Endothelial cell (in vitro differentiated cells): Measurements from ENCODE around the gene ABCC9. TPM values are rescaled to one million over a fixed set of nuclear protein-coding genes. Genes with fewer than 3 reads are reported as not detected.

Source experiments
- DNase-seq: peaks from one replicate; pipeline ENCODE4 v3.0.0; 2021; ENCODE audit warnings: low spot score
- H3K27ac Mint-ChIP-seq: one replicate; pipeline ENCODE4 v1.8.0; 2021; ENCODE audit warnings: mixed read lengths, inconsistent platforms; ENCODE audit not compliant: unreplicated experiment
- H3K27me3 Mint-ChIP-seq: one replicate; pipeline ENCODE4 v1.8.0; 2021; ENCODE audit warnings: mild to moderate bottlenecking, moderate library complexity, mixed read lengths, inconsistent platforms; ENCODE audit not compliant: unreplicated experiment
- H3K36me3 Mint-ChIP-seq: one replicate; pipeline ENCODE4 v1.8.0; 2021; ENCODE audit warnings: mild to moderate bottlenecking, low read depth, mixed read lengths, inconsistent platforms; ENCODE audit not compliant: unreplicated experiment
- H3K4me1 Mint-ChIP-seq: one replicate; pipeline ENCODE4 v1.8.0; 2021; ENCODE audit warnings: mild to moderate bottlenecking, mixed read lengths, inconsistent platforms; ENCODE audit not compliant: unreplicated experiment
- H3K4me3 Mint-ChIP-seq: one replicate; pipeline ENCODE4 v1.8.0; 2021; ENCODE audit warnings: mild to moderate bottlenecking, mixed read lengths, inconsistent platforms; ENCODE audit not compliant: unreplicated experiment
- H3K9me3 Mint-ChIP-seq: one replicate; pipeline ENCODE4 v1.8.0; 2021; ENCODE audit warnings: mixed read lengths, inconsistent platforms; ENCODE audit not compliant: unreplicated experiment
- total RNA-seq: library from RNA; stranded (reverse); fragmentation: NEBNext Ultra II Directional; extraction: Animal tissue kit (Norgen Biotek cat#: 25700); gene quantifications from one replicate; pipeline ENCODE4 v1.2.1, GENCODE V29; 2021; ENCODE audit not compliant: unreplicated experiment
- TF ChIP-seq, protein P1 (sequence below): fragments of 200-600 bp; sonication (generic); IDR thresholded peaks from one replicate; pipeline ENCODE4 v1.5.0; 2021; ENCODE audit warnings: antibody characterized with exemption; ENCODE audit not compliant: unreplicated experiment

ABCC9 gene
- total RNA-seq, 1 donor from 2014 or later, result 1.2 TPM

DNA sequence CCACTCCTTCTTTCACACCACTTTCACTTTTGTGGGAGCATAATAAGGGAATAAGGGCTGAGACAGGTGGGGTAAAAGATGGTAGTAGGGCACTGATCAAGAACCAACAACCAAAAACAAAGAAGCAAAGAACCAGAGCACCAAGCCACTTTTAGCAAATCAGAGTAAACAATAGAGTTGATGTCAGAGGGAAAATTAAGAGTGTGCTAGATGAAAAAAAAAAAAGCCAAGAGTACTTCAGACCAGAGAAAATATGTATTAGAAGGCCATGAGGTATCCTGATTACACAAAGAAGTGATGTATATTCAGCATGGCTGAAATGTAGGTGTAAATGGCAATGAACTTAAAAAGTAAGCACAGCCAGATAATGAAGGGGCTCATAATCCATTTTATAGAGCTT lies 75.4 kb downstream of the ABCC9 start:
- no peak for DNase-seq
- Mint-ChIP-seq H3K27ac (no peak overlapping the region), H3K4me1 (no peaks in the 10 kb centered on the region), H3K36me3 (no peaks in the 10 kb centered on the region), H3K4me3 (no peak overlapping the region), H3K9me3 (no peaks in the 10 kb centered on the region), H3K27me3 (no peaks in the 10 kb centered on the region)
- TF ChIP-seq, protein P1, sequence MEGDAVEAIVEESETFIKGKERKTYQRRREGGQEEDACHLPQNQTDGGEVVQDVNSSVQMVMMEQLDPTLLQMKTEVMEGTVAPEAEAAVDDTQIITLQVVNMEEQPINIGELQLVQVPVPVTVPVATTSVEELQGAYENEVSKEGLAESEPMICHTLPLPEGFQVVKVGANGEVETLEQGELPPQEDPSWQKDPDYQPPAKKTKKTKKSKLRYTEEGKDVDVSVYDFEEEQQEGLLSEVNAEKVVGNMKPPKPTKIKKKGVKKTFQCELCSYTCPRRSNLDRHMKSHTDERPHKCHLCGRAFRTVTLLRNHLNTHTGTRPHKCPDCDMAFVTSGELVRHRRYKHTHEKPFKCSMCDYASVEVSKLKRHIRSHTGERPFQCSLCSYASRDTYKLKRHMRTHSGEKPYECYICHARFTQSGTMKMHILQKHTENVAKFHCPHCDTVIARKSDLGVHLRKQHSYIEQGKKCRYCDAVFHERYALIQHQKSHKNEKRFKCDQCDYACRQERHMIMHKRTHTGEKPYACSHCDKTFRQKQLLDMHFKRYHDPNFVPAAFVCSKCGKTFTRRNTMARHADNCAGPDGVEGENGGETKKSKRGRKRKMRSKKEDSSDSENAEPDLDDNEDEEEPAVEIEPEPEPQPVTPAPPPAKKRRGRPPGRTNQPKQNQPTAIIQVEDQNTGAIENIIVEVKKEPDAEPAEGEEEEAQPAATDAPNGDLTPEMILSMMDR, result no peak

DNA sequence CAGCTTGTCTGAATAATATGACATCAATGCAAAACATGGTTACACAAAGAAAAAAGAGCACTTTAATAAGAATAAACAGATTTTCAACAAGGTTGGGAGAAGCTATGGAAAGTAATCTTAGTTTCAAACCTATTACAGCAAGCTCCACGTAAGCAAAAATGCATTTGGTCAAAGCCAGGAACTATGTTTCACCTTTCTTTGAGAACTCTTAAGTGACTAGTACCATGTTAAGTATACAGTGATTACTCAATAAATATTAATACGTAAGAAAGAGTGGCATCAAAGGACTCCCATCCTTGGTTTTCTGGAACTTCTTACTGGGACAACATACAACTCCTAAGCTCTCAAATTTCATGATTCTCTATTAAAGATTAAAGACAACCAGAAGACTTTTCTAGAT lies 80.7 kb downstream of the ABCC9 start:
- H3K4me1 Mint-ChIP-seq, result no peaks in the 10 kb centered on the region
- no peak overlapping the region for H3K27ac Mint-ChIP-seq
- no peak overlapping the region for H3K4me3 Mint-ChIP-seq
- H3K27me3 Mint-ChIP-seq, result no peaks in the 10 kb centered on the region
- TF ChIP-seq, protein P1, result no peak
- no peak for DNase-seq
- no peaks in the 10 kb centered on the region for H3K9me3 Mint-ChIP-seq
- H3K36me3 Mint-ChIP-seq, result no peaks in the 10 kb centered on the region

DNA sequence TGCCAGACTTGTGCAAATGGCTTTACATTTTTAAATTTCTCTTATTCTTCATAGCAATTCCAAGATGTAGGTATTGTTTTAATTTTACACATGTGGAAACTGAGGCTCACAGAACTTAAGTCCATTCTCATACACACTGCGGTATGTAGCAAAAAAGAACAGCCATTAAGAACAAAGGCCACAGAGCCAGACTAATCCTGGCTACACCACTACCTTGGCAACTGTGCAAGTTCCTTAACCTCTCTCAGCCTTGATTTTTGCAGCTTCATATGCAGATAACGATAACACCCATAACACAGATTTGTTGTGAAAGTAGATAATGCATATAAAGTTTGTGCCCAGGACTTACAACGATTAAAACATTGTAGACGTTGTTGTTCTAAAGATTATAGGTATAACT lies 81.1 kb downstream of the ABCC9 start:
- no peak for DNase-seq

DNA sequence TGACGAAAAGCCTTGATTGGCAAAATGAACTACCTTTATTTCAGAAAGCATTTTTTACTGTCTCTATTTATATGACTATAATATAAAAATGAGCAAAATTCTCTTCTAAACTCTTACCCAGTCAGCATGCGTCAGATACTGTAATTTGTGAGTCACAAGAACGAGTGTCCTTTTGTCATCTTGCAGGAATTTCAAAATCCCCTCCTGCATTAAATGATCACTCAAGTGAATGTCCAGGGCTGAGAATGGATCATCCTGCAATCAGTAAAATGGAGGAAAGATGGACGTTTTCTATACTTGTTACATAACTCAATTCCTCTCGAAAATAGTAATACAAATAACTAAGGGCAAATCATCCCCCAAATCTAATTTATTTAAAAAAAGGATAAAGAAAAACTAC lies 89.0 kb downstream of the ABCC9 start:
- Mint-ChIP-seq H3K27ac (no peak overlapping the region), H3K4me1 (no peaks in the 10 kb centered on the region), H3K27me3 (no peaks in the 10 kb centered on the region), H3K4me3 (no peak overlapping the region), H3K9me3 (no peaks in the 10 kb centered on the region), H3K36me3 (no peaks in the 10 kb centered on the region)
- TF ChIP-seq, protein P1, result no peak
- DNase-seq, result no peak

More for the DNA sequence above, 81.1 kb downstream of the ABCC9 start:
- no peaks in the 10 kb centered on the region for H3K9me3 Mint-ChIP-seq
- TF ChIP-seq, protein P1, result no peak
- H3K4me3 Mint-ChIP-seq, result no peak overlapping the region
- H3K36me3 Mint-ChIP-seq, result no peaks in the 10 kb centered on the region
- H3K4me1 Mint-ChIP-seq, result no peaks in the 10 kb centered on the region
- H3K27me3 Mint-ChIP-seq, result no peaks in the 10 kb centered on the region
- no peak overlapping the region for H3K27ac Mint-ChIP-seq

DNA sequence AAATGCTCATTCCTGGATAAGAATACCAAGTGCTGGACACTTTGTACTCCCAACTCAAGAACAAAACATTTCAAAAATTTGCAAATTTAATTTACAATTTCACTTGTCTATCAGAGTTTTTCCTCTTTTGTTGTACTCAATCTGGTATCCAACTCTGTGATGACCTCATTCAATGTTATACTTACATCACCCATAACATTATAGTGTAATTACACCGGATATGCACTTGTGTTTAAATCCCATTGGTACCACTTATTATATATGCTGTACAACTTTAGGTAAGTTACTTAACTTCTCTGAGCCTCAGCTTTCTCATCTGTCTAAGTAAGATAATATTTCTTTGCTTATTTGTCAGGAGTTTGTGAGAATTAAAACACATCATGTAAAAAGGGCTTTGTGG lies 90.1 kb downstream of the ABCC9 start:
- Mint-ChIP-seq H3K4me1 (no peaks in the 10 kb centered on the region), H3K36me3 (no peaks in the 10 kb centered on the region), H3K27ac (no peak overlapping the region), H3K9me3 (no peaks in the 10 kb centered on the region), H3K4me3 (no peak overlapping the region), H3K27me3 (no peaks in the 10 kb centered on the region)
- TF ChIP-seq, protein P1, result no peak
- DNase-seq, result no peak
